A172 (cell line): ENCODE results near the gene RPL12. TPM values are rescaled to one million over a fixed set of nuclear protein-coding genes. Genes with fewer than 3 reads are reported as not detected.

Experiments used
- DNase-seq: peaks from one replicate; pipeline ENCODE4 v3.0.0-alpha.2; 2015; ENCODE audit warnings: low spot score
- total RNA-seq: library from RNA; depleted of rRNA; stranded (reverse); fragments of >200 nt; shearing (Covaris generic); gene quantifications from 2 replicates; pipeline ENCODE4 v1.2.3, GENCODE V29; 2014

The RPL12 gene
- total RNA-seq, 1 experiment from 2014 or later, result 1,722 TPM

DNA sequence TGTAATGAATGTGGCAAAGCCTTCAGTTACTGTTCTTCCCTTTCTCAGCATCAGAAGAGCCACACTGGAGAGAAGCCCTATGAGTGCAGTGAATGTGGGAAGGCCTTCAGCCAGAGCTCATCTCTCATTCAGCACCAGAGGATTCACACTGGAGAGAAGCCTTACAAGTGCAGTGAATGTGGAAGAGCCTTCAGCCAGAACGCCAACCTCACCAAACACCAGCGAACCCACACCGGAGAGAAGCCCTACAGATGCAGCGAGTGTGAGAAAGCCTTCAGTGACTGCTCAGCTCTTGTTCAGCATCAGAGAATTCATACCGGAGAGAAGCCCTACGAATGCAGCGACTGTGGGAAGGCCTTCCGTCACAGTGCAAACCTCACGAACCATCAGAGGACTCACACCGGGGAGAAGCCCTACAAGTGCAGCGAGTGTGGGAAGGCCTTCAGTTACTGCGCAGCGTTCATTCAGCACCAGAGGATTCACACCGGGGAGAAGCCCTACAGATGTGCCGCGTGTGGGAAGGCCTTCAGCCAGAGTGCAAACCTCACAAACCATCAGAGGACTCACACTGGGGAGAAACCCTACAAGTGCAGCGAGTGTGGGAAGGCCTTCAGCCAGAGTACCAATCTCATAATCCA is 6.8 kb downstream of the RPL12 start:
- DNase-seq, result no peak

DNA sequence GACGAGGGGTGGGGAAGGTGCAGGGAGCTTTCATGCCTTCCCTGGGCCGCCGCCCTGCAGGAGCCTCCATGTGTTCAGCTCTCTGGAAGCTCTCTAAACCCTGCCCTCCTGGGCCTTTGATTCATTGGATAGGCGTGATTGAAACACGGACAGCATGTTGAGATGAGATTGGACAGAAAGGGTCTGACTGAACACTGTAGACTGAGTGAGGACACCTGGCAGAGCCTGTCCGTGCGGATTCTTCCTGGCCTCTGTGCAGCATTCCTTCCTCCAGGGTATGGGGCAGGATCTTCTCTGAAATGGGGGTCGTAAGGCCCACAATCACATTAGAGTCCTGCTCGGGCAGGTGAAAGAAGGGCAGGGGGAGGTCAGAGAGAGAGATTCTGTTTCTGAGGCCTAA is 12.8 kb downstream of the RPL12 start:
- no peak for DNase-seq

DNA sequence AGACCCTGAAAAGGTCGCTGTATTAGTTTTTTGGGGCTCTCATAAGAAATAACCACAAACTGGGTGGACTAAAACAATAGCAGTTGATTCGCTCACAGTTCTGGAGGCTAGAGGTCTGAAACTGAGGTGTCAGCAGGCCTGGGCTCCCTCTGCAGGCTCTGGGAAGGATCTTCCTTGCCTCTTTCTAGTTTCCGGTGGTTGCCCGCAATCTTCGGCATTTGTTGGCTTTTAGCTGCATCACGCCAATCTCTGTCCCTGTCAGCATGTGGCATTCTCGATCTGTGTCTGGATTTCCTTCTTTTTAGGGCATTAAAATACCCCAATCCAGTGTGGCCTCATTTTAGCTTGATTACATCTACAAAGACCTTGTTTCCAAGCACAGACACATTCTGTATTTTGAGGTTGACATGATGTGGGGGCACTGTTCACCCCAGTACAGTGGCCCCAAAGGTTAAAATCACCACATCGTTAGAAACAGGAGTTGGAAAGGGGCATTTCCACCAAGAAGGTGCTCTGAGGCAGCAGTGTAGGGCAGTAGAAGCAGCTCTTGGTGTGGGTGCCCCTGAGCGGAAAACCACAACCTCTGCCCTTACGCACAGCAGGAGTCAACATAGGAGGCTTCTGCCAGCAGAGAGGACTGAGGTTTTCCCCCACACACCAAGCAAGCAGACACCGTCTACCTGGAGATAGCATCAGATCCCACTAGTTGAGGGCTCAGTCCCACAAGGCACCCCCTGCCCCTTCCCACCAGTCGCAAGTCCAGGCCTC is 13.5 kb downstream of the RPL12 start:
- DNase-seq, result no peak

DNA sequence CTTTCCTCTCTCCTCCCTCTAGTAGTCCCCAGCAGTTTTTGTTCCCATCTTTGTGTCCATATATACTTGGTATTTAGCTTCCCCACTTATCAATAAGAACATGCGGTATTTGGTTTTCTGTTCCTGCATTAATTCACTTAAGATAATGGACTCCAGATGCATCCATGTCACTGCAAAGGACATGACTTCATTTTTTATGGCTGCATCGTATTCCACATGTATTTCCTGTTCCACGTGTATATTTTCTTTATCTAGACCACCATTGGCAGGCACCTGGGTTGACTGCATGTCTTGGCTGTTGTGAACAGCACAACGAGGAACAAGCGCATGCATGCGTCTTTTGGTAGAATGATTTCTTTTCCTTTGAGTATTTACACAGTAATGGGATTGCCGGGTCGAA is 20.8 kb downstream of the RPL12 start:
- no peak for DNase-seq

DNA sequence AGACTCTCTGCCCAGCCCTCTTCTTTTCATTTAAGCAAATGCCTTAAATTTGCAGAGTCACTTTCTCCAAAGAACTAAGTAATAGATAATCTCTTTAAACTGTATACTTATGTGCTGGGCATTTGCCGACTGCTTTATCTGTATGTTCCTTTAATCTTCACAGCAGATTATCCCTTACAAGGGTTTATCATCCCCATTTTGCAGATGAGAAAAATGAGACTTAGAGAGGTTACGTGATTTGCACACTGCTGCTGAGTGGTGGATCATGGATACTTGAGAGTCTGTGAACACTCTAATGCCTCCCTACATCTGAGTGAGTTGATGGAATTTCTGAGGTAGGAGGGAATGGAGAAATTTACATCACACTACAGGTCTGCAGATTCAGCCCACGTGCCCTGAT is 22.9 kb downstream of the RPL12 start:
- DNase-seq, result no peak

DNA sequence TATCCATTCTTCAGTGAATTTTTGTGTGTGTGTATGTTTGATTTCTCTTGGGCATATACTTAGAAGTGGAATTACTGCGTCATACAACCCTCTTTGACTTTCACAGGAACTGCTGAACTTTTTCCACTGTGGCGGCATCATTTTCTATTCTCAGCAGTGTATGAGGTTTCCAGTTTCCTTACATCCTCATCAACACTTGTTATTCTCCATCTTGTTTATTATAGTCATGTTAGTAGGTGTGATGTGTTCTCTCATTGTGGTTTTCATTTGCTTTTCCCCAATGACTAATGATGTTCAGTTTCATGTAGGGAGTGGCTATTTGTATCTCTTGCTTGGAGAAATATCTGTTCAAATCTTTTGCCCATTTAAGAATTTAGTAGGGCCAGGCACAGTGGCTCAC is 24.4 kb downstream of the RPL12 start:
- no peak for DNase-seq

DNA sequence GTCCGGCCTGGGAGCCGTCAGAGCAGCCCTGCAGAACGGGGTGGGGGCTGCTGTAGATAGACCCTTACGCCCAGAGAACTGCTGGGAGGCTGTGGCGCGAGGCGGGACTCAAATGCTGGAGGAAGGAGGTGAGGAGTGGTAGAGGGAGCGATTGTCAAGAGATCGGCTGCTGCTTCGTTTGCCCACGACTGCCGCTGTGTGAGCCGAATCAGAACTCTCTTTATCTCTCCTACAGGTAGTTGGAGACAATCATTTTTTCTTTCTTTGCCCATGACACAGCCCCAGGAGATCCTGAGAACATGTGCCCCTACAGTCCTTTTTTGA is 26.6 kb downstream of the RPL12 start:
- peak; percentile 42 for DNase-seq

DNA sequence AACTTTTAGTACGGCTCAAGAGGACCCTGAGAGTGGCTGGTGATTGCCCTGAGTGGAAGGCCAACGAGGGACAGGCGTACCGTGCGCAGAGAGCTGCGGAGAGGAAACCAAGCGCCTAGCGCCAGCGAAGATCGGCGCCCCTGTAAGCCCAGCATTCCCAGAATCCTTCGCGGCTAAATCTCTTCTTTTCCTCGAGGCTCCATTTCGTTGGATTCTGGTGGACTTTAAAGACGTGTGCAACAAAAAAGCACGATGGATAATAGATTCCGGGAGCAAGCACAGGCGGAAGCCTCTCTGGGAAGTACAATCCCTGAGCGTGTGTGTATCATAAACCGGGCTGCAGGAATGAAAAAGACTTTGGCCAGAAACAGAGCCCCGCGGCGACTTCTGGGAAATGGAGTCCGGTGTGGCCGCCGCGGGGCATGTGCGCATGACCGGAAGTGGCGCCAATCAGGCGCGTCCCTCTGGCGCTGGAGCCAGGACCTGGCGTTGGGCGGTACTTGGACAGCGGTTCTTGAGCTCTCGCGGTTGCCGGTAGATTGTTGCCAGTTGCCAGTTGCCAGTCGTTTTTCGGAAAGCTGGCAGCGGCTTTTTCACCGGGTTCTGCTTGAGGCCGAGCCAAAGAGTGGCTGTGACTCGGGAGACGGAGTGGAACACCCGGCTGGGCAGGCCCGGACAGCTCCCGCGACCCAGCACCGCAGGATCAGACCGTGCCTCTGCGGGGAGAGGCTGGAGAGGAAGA is 27.1 kb downstream of the RPL12 start, which contains the start of gene ZNF79:
ZNF79 (plus strand) TSS at position 449 of the 742 bp plus-strand sequence. CDS start 406 bp downstream, outside the sequence.
- peak; percentile 90 for DNase-seq

DNA sequence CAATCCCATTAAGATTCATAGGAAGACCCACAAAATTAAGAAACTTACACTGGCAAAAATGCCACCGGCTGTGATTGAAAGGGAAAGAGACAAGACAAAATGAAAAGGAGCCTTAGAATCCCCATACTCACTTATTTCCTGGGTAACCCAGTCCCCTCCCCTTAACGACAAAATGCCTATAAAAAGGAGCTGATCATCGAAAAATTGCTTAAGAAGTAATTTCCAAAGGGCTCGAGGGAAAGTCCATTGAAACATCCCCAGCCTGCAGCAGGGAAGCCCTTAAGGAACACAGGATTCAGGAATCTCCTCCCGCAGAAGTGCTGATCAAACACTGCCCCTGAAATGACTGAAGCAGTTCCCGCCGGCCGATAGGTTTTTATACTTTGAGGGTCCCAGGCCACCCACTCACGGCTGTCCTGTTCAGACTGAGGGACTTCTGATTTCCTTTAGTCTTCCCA is 27.7 kb downstream of the RPL12 start:
- no peak for DNase-seq

DNA sequence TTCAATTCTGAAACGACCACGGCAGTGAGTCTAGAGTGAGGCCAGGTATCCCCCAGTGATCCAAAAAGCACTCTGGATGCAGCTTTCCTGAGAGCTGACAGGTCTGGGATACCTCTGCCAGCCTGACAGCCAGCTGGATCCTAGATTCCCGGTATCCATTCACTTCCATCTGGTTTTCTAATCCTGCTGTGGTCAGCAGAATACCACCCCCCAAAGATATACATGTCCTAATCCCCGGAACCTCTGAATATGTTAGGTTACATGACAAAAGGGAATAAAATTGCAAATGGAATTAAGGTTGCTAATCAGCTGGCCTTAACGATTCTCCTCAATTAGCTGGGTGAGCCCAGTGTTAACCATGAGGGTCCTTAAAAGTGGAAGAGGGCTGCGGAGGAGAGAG is 28.4 kb downstream of the RPL12 start:
- no peak for DNase-seq

DNA sequence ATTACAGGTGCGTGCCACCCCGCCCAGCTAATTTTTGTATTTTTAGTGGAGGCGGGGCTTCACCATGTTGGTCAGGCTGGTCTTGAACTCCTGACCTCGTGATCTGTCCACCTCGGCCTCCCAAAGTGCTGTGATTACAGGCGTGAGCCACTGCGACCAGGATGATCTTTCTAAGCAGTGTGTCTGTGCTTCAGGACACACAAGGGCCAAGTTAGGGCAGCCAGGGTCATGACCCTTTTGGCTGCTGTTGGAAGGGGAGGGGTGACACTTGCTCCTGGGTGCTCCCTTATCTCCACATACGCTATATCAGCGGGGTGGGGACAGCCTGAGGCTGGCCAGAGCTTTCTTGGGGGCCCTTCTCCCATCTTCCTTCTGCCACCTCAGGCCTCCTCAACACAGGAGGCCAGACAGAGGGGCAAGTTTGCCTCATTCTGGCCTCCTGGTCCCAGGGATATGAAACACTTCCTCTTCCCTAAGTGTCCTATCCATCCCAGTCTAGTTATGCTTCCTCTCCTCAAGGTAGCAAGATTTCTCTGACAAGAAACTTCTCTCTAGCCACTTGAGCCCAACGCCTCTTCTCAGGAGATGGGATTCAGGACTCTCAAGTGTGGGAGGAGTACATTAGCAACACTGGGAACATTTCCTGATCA is 28.9 kb downstream of the RPL12 start:
- no peak for DNase-seq

DNA sequence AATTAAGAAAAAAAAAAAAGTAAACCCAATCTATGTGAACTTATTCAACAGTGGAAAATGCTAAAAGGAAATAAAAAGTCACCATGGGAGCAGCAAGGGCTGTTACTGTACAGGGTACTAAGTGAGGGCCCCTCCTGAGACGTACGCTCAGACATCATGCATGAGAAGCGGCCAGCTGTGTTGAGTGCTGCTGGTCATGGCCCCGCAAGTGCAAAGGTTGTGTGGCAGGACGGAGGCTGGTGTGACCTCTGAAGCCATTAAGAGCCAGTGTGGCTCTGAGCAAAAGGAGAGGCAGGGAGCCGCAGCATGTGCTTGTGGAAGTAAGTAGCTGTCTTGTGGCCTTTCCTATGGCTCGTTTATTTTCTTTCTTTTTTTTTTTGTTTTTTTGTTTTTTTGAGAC is 30.1 kb downstream of the RPL12 start:
- DNase-seq, result no peak

DNA sequence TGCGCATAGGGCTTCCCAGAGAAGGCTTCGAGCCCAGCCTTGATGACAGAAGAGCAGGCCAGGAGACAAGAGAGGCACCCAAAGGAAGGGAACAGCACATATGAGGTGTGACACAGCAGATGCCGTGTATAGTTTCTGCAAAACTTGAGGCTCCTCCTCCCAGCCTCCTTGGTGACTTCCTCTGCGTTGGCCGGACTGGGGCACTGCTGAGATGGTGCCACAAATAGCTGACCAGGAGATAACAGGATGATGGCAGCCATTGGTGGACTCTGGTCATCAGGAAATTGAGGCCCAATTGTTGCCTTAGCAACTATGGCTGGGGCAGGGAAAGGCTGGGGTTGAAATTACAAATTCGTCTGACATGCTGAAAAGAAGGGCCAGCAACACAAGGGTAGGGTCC is 31.9 kb downstream of the RPL12 start:
- no peak for DNase-seq

DNA sequence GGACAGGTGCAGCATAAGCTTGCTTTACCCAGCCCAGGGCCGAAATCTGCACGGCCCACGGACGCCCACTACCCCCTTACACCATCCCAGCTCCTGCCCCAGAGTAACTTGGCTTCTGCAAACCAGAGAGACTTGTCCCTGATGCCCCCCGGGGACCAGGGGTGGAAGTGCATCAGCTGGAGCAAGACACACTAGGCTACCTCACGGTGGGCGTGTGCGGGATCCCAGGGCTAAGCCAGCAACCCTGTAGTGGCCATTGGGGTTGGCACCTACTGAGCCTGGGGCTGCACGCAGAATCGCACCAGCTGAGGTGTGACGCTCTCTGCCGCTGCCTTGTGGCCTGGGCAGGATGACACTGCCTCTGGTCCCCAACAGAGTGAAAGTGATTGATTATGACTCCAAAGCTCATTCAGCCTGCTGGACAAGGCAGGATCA is 33.2 kb downstream of the RPL12 start:
- DNase-seq, result peak; percentile 44

DNA sequence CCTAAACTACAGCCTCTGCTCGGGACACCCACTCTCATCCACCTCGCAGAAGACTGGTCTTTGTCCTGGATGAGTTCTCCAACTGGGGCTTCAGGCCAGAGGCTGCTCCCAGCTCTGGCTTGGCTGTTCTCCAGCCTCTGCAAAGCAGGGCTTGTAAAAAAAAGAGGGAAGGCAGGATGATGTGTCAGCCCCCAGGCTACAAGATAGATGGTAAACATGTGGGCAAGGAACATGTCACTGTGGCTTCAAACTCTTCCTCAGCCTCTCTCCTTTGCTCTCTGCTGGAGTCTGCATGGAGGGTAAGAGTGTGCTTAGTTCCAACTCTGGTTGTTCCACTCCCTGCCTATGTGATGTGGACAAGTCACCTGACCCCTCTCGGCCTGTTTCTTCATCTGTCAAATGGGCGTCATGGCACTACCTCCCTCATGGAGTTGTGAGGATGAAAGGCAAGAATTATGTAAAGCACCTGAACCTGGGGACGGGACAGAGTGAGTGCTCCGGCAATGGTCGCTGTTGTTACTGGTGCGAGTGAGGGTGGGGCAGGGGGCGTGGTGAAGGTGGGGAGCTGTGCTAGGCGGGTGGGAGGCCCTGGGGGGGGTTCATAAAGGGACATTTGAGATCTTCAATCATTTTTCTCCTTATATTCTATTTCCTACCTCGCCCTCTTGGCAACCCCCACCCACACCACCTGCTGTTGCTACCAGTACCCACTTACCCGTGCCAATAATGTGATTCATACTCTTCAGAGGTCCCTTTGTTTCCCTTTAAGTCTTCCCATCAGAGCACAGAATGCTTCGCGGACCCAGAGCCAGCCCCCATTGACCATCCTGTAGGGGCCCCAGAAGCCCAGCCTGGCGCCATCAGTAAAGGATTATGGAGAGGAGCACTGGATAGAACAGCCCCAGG is 33.8 kb downstream of the RPL12 start:
- DNase-seq, result peak; percentile 75

DNA sequence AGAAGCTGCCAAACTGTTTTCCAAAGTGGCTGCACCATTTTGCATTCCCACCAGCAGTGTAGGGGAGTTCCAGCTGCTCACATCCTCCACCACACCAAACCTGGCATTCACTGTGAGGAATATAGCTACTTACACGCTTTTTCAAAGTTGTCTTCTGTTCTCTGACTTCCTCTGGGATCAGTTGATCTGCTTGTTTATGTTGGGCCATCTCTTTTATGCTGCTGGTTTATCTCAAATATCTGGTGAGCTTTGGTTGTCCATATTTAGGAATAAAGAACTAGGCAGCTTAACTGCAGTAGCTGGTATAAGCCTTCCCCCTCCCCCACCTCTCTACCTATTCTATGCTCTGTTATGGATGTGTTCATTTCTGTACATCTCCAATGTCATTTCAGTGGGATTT is 35.5 kb downstream of the RPL12 start:
- DNase-seq, result no peak

DNA sequence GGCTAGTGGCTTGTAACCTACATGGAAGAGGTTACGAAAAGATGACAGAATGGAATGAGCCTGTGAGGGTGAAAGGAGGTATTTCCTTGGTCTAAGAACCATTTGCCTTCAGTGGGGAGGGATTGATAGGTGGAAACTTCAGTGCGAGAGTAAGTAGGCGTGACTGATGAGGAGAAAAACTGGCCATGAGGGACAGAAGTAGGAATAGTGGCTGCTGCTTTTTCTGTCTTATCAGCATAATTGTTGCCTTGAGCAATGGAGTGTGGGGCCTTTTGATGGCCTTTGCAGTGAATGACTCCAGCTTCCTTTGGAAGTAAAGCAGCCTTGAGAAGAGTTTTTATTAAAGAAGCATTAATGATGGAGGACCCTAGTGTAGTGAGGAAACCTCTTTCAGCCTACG is 36.1 kb downstream of the RPL12 start:
- no peak for DNase-seq

DNA sequence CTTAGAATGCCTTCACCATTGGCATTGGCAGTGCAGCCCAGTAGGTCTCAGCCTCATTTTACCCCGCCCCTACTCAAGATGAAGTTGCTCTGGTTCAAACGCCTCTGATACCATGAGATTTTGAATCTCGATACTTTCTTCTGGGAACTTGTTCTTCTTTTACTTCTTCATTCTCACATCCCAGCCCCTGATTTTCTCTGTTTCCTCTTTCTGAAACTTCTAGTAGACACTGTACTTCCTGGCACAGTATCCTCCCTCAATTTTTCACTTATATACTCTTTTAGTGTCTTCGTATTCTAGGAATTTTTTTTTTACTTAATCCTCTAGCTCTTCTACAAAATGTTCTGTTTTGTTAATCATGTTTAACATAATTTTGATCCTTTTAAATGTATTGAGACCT is 40.1 kb downstream of the RPL12 start:
- DNase-seq, result no peak

DNA sequence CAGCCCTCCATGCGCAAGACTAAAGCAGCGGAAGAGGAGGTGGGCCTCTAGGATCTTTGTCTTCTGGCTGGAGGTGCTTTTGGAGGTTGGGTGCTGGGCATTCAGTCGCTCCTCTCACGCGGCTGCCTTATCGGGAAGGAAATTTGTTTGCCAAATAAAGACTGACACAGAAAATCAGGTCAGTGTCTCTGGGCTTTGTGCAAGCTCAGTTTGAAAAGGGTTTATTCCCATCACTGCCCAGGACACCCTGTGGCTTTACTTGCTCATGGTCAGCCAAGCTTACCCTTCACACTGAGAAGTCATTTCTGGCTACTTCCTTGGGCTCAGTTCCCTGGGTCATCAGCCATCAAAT is 43.7 kb downstream of the RPL12 start:
- DNase-seq, result no peak

DNA sequence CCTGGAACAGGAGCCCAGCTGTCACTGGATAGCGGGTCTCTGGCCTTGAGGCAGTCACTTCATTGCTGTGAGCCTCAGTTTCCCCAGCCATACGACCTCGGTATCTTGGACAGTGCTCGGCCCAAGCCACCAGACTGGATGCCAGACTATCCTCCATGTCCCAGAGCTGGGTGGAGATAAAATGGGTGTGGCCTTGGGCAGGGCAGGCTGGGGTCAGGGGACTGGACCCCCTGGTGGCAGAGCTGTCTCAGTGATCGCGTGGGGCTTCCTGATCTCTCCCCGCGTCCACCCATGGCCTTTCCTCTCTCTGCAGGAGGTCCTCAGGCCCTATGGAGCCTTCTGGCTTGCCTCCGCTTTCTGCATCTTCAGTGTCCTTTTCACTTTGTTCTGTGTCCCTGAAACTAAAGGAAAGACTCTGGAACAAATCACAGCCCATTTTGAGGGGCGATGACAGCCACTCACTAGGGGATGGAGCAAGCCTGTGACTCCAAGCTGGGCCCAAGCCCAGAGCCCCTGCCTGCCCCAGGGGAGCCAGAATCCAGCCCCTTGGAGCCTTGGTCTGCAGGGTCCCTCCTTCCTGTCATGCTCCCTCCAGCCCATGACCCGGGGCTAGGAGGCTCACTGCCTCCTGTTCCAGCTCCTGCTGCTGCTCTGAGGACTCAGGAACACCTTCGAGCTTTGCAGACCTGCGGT is 44.3 kb downstream of the RPL12 start:
- no peak for DNase-seq
